ENCODE results near the gene BRAT1. TPM values are rescaled to one million over a fixed set of nuclear protein-coding genes. Genes with fewer than 3 reads are reported as not detected.

Gene BRAT1
- total and polyA plus RNA-seq, 2 donors (not counting 1 experiment from before 2014, with no cell fraction given): 36.8 to 68.3 TPM

DNA sequence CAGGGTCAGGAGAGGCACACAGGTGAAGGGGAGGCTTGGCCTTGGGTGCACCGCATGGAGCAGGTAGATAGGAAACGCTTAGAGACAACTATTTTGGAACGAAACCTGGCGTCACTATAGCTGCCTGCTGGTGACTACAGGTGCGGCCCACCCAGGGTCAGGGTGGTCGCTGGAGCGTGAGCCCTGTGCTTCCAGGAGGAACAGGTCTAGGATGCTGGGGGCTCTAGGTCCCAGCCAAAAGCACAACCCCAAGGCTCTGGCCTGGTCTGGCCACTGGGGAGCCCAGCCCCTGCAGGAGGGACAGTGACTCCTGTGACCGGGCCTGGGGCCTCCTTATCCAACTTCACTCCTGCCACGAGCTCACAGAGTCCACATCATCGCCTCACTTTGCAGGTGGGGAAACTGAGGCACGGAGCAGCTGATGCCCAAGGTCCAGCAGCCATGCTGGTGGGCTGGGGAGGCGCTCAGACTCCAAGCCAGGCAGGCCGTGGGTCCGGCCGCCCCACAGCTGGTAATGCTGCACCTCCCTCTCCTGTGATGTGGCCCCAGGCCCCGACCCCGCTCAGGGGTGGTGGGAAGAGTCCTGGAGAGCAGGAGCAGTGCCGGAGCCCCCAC lies 26.7 kb downstream of the BRAT1 start:
- Histone ChIP-seq H2AFZ (ENCODE audit: insufficient read depth, low read depth, low read length, poor library complexity, severe bottlenecking) (no peak overlapping the region), H3K4me3 (ENCODE audit: control extremely low read depth in 1 of 5, extremely low read depth in 1 of 5, insufficient read depth in 1 of 5, low read depth in 2 of 5, low read length in 4 of 5) (peak overlapping the region in 4 of 5 experiments; percentile 28 to 52 (median 40)), H3K4me1 (ENCODE audit: control insufficient read depth in 2 of 2, insufficient read depth in 2 of 2, low read length in 2 of 2) (peaks cover 74 to 83% of the 10 kb centered on the region in 2 donors), H3K79me2 (ENCODE audit: control insufficient read depth, insufficient read depth, low read length) (peaks cover 33% of the 10 kb centered on the region), H4K20me1 (ENCODE audit: control insufficient read depth, insufficient read depth, low read length, poor library complexity, severe bottlenecking) (peaks cover 50% of the 10 kb centered on the region), H3K9me3 (ENCODE audit: control extremely low read depth in 1 of 3, control insufficient read depth in 2 of 3, insufficient read depth in 1 of 3, low read length in 2 of 3) (peaks cover 0 to 3% (median 0%) of the 10 kb centered on the region in 3 donors), H3K4me2 (replicated peaks; ENCODE audit: low read depth, low read length, poor library complexity, severe bottlenecking) (peak overlapping the region; percentile 85), H3K9ac (ENCODE audit: low read length) (peak overlapping the region; percentile 49), H3K27me3 (replicated peaks in 1 of 4; ENCODE audit: control extremely low read depth in 1 of 4, control insufficient read depth in 3 of 4, insufficient read depth in 4 of 4, low read length in 3 of 4) (no peaks in the 10 kb centered on the region), H3K27ac (ENCODE audit: low read length in 2 of 2) (peak overlapping the region; percentile 97), H3K36me3 (replicated peaks in 1 of 2; ENCODE audit: control extremely low read depth in 1 of 2, control insufficient read depth in 1 of 2, extremely low read depth in 1 of 2, insufficient read depth in 2 of 2, low read length in 1 of 2) (peaks cover 0 to 51% of the 10 kb centered on the region in 2 experiments)
- peak overlapping the region; percentile 90 for H3K4me3 Mint-ChIP-seq
- H3K4me1 Mint-ChIP-seq: peaks cover 75% of the 10 kb centered on the region
- WGBS (ENCODE audit: insufficient coverage): 23% methylated on average over 18 of the region's 18 CpGs
- intact Hi-C loops (cut with micrococcal nuclease): loop anchor here (1.0 to 5.0 kb wide), 3 partner anchors 27 to 216 kb away; partner anchors contain the start of genes BRAT1 and SNX8
- no peak for ATAC-seq (ENCODE audit: low read depth)
- DNase-seq: no peak
- H3K27ac Mint-ChIP-seq: peak overlapping the region; percentile 99
- POLR2A ChIA-PET: interaction anchor here (1.1 to 14.9 kb wide), 6 partner anchors 8 to 182 kb away, joined by 3 to 340 read pairs (median 7); partner anchors contain the start of gene LFNG
- CTCF ChIA-PET: interaction anchor here (0.7 to 3.9 kb wide), 8 partner anchors 18 to 191 kb away, joined by 3 to 34 read pairs (median 6); no protein-coding TSS in a partner anchor
- TF ChIP-seq, protein P1, sequence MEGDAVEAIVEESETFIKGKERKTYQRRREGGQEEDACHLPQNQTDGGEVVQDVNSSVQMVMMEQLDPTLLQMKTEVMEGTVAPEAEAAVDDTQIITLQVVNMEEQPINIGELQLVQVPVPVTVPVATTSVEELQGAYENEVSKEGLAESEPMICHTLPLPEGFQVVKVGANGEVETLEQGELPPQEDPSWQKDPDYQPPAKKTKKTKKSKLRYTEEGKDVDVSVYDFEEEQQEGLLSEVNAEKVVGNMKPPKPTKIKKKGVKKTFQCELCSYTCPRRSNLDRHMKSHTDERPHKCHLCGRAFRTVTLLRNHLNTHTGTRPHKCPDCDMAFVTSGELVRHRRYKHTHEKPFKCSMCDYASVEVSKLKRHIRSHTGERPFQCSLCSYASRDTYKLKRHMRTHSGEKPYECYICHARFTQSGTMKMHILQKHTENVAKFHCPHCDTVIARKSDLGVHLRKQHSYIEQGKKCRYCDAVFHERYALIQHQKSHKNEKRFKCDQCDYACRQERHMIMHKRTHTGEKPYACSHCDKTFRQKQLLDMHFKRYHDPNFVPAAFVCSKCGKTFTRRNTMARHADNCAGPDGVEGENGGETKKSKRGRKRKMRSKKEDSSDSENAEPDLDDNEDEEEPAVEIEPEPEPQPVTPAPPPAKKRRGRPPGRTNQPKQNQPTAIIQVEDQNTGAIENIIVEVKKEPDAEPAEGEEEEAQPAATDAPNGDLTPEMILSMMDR (IDR thresholded peaks at IDR 0.05): no peak
- TF ChIP-seq EZH2 (IDR thresholded peaks at IDR 0.05; ENCODE audit: borderline replicate concordance, insufficient read depth, low read depth, low read length, poor library complexity, severe bottlenecking): no peak
- H3K27me3 Mint-ChIP-seq: no peaks in the 10 kb centered on the region
- H3K9me3 Mint-ChIP-seq (ENCODE audit: insufficient read depth): no peaks in the 10 kb centered on the region

All from B cell (primary cell).